Endothelial cell of umbilical vein (primary cell): Measurements from ENCODE around the gene APBA2. TPM values are rescaled to one million over a fixed set of nuclear protein-coding genes. Genes with fewer than 3 reads are reported as not detected.

ENCODE experiments used
- BruUV-seq: library from RNA; stranded (reverse); fragments of 400-500 nt; replicated peaks from 2 replicates; lab custom pipeline; 2021; lab: Mats Ljungman, UMichigan
- CTCF ChIA-PET: fragments of 300-600, 350-600 bp; sonication (Branson Sonifier 250); formaldehyde crosslinking; loops from one replicate; lab custom pipeline; 2021; ENCODE audit warnings: antibody characterized with exemption, inconsistent platforms; lab: Charles Lee
- POLR2A ChIA-PET: fragments of 300-600, 350-600 bp; sonication (Branson Sonifier 250); formaldehyde crosslinking; loops from one replicate; lab custom pipeline; 2021; ENCODE audit warnings: antibody characterized with exemption, inconsistent platforms; lab: Charles Lee
- DNase-seq: peaks from one replicate; pipeline ENCODE4 v3.0.0-alpha.2; 2011; ENCODE audit warnings: low read depth, low spot score
- FAIRE-seq: peaks from 2 replicates; lab custom pipeline; 2011; peaks lifted over from hg19 to GRCh38; lab: Jason Lieb, UNC
- H2AFZ ChIP-seq: 2 replicates; pipeline ENCODE4 v1.6.0; 2012; ENCODE audit warnings: low read depth, low read length, control low read depth, inconsistent platforms
- H3K27ac ChIP-seq: 2 replicates; pipeline ENCODE4 v1.5.1; 2011; ENCODE audit warnings: low read depth, mild to moderate bottlenecking, control low read depth, low read length, moderate library complexity; ENCODE audit not compliant: insufficient read depth
- H3K27me3 ChIP-seq, 2 experiments: 2 replicates each; pipeline versions ENCODE4 v1.6.0 to v1.6.1; 2011; ENCODE audit warnings: low read length in 2 of 2, mixed read lengths in 1 of 2; ENCODE audit not compliant: control insufficient read depth in 2 of 2, insufficient read depth in 2 of 2
- H3K36me3 ChIP-seq, 2 experiments: 2 replicates in 1 of 2; 3 replicates in 1 of 2; pipeline ENCODE4 v1.5.1; 2011; ENCODE audit warnings: low read length in 2 of 2, mild to moderate bottlenecking in 1 of 2, moderate library complexity in 1 of 2; ENCODE audit not compliant: control insufficient read depth in 2 of 2, insufficient read depth in 2 of 2; ENCODE audit errors: extremely low read depth in 1 of 2
- H3K4me1 ChIP-seq: 3 replicates; pipeline ENCODE4 v1.5.1; 2011; ENCODE audit warnings: mild to moderate bottlenecking, low read length; ENCODE audit not compliant: control insufficient read depth, insufficient read depth; ENCODE audit errors: extremely low read depth
- H3K4me2 ChIP-seq: 2 replicates; pipeline ENCODE4 v1.6.1; 2011; ENCODE audit warnings: low read length, control low read depth, mixed read lengths; ENCODE audit not compliant: insufficient read depth
- H3K4me3 ChIP-seq, 3 experiments: fragments of 200-600 bp in 1 of 3; sonication (generic), shearing (Covaris generic) in 1 of 3; replicated peaks in 1 of 3; 2 replicates each; pipeline ENCODE4 v1.5.1; 2011 to 2016; ENCODE audit warnings: control low read depth in 3 of 3, low read length in 3 of 3, mild to moderate bottlenecking in 2 of 3, inconsistent platforms in 1 of 3, low read depth in 1 of 3, moderate library complexity in 1 of 3; ENCODE audit not compliant: insufficient read depth in 1 of 3
- H3K79me2 ChIP-seq: 2 replicates; pipeline ENCODE4 v1.6.0; 2012; ENCODE audit warnings: low read length, inconsistent platforms; ENCODE audit not compliant: control insufficient read depth, insufficient read depth
- H3K9ac ChIP-seq: replicated peaks from 2 replicates; pipeline ENCODE3; 2011; ENCODE audit warnings: low read length, control low read depth; ENCODE audit not compliant: insufficient read depth; ENCODE audit errors: extremely low read depth
- H3K9me1 ChIP-seq: replicated peaks from 3 replicates; pipeline ENCODE4 v1.6.0; 2011; ENCODE audit warnings: mild to moderate bottlenecking, low read length; ENCODE audit not compliant: control insufficient read depth, insufficient read depth; ENCODE audit errors: extremely low read depth
- H3K9me3 ChIP-seq: replicated peaks from 2 replicates; pipeline ENCODE4 v1.5.1; 2012; ENCODE audit warnings: low read length, inconsistent platforms; ENCODE audit not compliant: control insufficient read depth, insufficient read depth
- H4K20me1 ChIP-seq: replicated peaks from 2 replicates; pipeline ENCODE3; 2011; ENCODE audit warnings: mild to moderate bottlenecking, low read length; ENCODE audit not compliant: control insufficient read depth, insufficient read depth; ENCODE audit errors: extremely low read depth
- EZH2 ChIP-seq: IDR thresholded peaks from 2 replicates; pipeline ENCODE4 v1.6.1; 2012; ENCODE audit warnings: borderline replicate concordance, low read depth, mild to moderate bottlenecking, moderate library complexity, low read length, inconsistent platforms; ENCODE audit not compliant: severe bottlenecking
- FOS ChIP-seq: IDR thresholded peaks from 2 replicates; pipeline ENCODE4 v1.6.1; 2011; ENCODE audit warnings: mild to moderate bottlenecking, low read length, moderate library complexity, borderline replicate concordance; ENCODE audit not compliant: insufficient read depth
- GATA2 ChIP-seq: IDR thresholded peaks from 2 replicates; pipeline ENCODE4 v1.7.0; 2011; ENCODE audit warnings: low read depth, mild to moderate bottlenecking, moderate library complexity, mixed read lengths, low read length; ENCODE audit not compliant: insufficient read length, insufficient read depth
- JUN ChIP-seq: IDR thresholded peaks from 2 replicates; pipeline ENCODE4 v1.6.1; 2011; ENCODE audit warnings: borderline replicate concordance, low read depth; ENCODE audit not compliant: insufficient read length, insufficient read depth
- MYC ChIP-seq: IDR thresholded peaks from one replicate; pipeline ENCODE4 v1.6.1; 2011; ENCODE audit warnings: mild to moderate bottlenecking, low read depth, low read length
- POLR2A ChIP-seq: IDR thresholded peaks from 2 replicates; pipeline ENCODE4 v1.6.1; 2012; ENCODE audit warnings: low read depth, mild to moderate bottlenecking, control low read depth, low read length
- POLR2AphosphoS5 ChIP-seq: IDR thresholded peaks from 2 replicates; pipeline ENCODE4 v1.6.1; 2012; ENCODE audit warnings: low read depth, mild to moderate bottlenecking, control low read depth, low read length, moderate library complexity; ENCODE audit not compliant: insufficient read depth
- dilution Hi-C: fragments of 300-500 bp; cut with MboI; formaldehyde crosslinking; loops from one replicate; pipeline ENCODE4 v1.15.0; 2019; ENCODE audit warnings: low sequenced_read_pairs; ENCODE audit not compliant: extremely low pct_ligation_motif_present
- intact Hi-C: fragments of 100-400 bp; cut with micrococcal nuclease; formaldehyde crosslinking; loops from one replicate; pipeline ENCODE4 v1.10.0; 2022
- polyA plus RNA-seq, 4 experiments: library from polyadenylated mRNA; depleted of rRNA in 3 of 4; stranded (reverse) in 3 of 4; unstranded in 1 of 4; fragments of >200 nt; gene quantifications; 2 replicates each; pipeline versions ENCODE4 v1.2.1 to v1.2.3, GENCODE V29; 2011 to 2012; ENCODE audit warnings: missing spikeins in 1 of 4
- total RNA-seq: library from RNA; stranded (reverse); gene quantifications from 2 replicates; pipeline ENCODE4 v1.2.3, GENCODE V29; 2021
- TF ChIP-seq, protein P1 (sequence below): IDR thresholded peaks from 2 replicates; pipeline ENCODE4 v1.6.1; 2011; ENCODE audit not compliant: insufficient read depth, insufficient read length
- TF ChIP-seq, protein P2 (sequence below), 2 donors: IDR thresholded peaks; 1 replicate in 1 of 2; 2 replicates in 1 of 2; pipeline ENCODE4 v1.5.1; 2011; ENCODE audit warnings: low read length in 2 of 2, mild to moderate bottlenecking in 2 of 2, moderate library complexity in 2 of 2, control low read depth in 1 of 2, inconsistent platforms in 1 of 2, low read depth in 1 of 2; ENCODE audit not compliant: insufficient read depth in 1 of 2; ENCODE audit errors: extremely low read depth in 1 of 2

APBA2 gene
- total and polyA plus RNA-seq, 2 donors (not counting 3 experiments of a cell fraction or from before 2014, with no cell fraction given), result 5.7 to 11.1 TPM

DNA sequence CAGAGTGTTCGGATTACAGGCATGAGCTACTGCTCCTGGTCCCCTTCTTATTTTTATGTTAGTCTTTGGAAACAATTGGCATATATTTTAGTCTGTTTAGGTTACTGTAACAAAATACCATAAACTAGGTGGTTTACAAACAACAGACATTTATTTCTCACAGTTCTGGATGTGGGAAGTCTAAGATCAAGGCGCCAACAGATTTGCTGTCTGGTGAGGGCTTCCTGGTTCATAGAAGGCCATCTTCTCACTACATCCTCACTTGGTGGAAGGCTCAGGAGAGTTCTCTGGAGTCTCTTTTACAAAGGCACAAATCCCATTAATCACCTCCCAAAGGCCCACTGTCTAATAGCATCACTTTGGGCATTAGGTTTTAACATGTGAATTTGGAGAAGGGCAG is 101.0 kb downstream of the APBA2 start:
- ChIA-PET CTCF (no interaction called here), POLR2A (no interaction called here)
- Histone ChIP-seq H3K4me1 (no peaks in the 10 kb centered on the region), H3K9me3 (no peaks in the 10 kb centered on the region), H3K27ac (no peak overlapping the region), H3K9me1 (no peaks in the 10 kb centered on the region), H2AFZ (no peak overlapping the region), H4K20me1 (no peaks in the 10 kb centered on the region), H3K4me3 (no peak overlapping the region), H3K36me3 (no peaks in the 10 kb centered on the region), H3K9ac (no peak overlapping the region), H3K4me2 (no peak overlapping the region), H3K27me3 (no peaks in the 10 kb centered on the region), H3K79me2 (no peaks in the 10 kb centered on the region)
- TF ChIP-seq FOS, result no peak
- TF ChIP-seq EZH2, result no peak
- TF ChIP-seq GATA2, result no peak
- TF ChIP-seq JUN, result no peak
- TF ChIP-seq, protein P1, sequence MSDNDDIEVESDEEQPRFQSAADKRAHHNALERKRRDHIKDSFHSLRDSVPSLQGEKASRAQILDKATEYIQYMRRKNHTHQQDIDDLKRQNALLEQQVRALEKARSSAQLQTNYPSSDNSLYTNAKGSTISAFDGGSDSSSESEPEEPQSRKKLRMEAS, result no peak
- no peak for TF ChIP-seq POLR2A
- no peak for TF ChIP-seq MYC
- no peak for DNase-seq
- intact Hi-C loops, result no loop called here
- dilution Hi-C loops, result no loop called here
- BruUV-seq, result no TSS peak
- no peak for FAIRE-seq

DNA sequence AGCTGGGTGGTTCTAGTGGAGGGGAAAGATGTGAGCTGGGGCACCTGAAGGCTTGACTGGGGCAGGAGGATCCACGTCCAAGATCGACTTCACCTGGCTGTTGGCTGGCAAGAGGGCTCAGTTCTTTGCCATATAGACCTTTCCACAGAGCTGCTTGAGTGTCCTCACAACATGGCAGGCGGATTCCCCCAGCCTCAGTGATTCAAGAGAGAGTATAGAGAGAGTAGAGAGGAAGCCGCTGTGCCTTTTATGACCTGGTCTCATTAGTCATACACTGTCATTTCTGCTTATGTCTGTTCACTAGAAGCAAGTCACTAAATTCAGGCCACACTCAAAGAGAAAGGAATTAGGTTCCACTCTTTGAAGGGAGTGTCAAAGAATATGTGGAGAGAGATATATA is 101.6 kb downstream of the APBA2 start:
- H3K27ac ChIP-seq, result no peak overlapping the region
- no peak for DNase-seq
- no peak for FAIRE-seq
- H4K20me1 ChIP-seq, result no peaks in the 10 kb centered on the region
- no peaks in the 10 kb centered on the region for H3K27me3 ChIP-seq
- no peak overlapping the region for H2AFZ ChIP-seq
- no peaks in the 10 kb centered on the region for H3K4me1 ChIP-seq
- dilution Hi-C loops (no loop called here), intact Hi-C loops (no loop called here)
- no peaks in the 10 kb centered on the region for H3K79me2 ChIP-seq
- no peaks in the 10 kb centered on the region for H3K9me3 ChIP-seq
- no peak overlapping the region for H3K9ac ChIP-seq
- no peaks in the 10 kb centered on the region for H3K9me1 ChIP-seq
- H3K36me3 ChIP-seq, result no peaks in the 10 kb centered on the region
- BruUV-seq, result no TSS peak
- ChIA-PET CTCF (interaction anchor here (1.4 kb wide), 1 partner anchor 153 kb away, joined by 3 read pairs; no protein-coding TSS in a partner anchor), POLR2A (no interaction called here)
- no peak overlapping the region for H3K4me3 ChIP-seq
- TF ChIP-seq POLR2A, result no peak
- TF ChIP-seq, protein P2, sequence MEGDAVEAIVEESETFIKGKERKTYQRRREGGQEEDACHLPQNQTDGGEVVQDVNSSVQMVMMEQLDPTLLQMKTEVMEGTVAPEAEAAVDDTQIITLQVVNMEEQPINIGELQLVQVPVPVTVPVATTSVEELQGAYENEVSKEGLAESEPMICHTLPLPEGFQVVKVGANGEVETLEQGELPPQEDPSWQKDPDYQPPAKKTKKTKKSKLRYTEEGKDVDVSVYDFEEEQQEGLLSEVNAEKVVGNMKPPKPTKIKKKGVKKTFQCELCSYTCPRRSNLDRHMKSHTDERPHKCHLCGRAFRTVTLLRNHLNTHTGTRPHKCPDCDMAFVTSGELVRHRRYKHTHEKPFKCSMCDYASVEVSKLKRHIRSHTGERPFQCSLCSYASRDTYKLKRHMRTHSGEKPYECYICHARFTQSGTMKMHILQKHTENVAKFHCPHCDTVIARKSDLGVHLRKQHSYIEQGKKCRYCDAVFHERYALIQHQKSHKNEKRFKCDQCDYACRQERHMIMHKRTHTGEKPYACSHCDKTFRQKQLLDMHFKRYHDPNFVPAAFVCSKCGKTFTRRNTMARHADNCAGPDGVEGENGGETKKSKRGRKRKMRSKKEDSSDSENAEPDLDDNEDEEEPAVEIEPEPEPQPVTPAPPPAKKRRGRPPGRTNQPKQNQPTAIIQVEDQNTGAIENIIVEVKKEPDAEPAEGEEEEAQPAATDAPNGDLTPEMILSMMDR (IDR thresholded peaks at IDR 0.05; ENCODE audit: extremely low read depth in 1 of 2, insufficient read depth in 1 of 2, low read depth in 1 of 2, low read length in 2 of 2), result no peak
- TF ChIP-seq, protein P1, result no peak
- TF ChIP-seq POLR2AphosphoS5, result no peak
- TF ChIP-seq FOS, result no peak
- TF ChIP-seq EZH2, result no peak
- TF ChIP-seq GATA2, result no peak
- no peak for TF ChIP-seq MYC
- TF ChIP-seq JUN, result no peak
- H3K4me2 ChIP-seq, result no peak overlapping the region
